GM12801 (cell line): ENCODE measurements around the gene NSD2.

Experiments used
- TF ChIP-seq, protein P1 (sequence below): IDR thresholded peaks from one replicate; pipeline ENCODE4 v1.5.1; 2011; ENCODE audit warnings: control low read depth; ENCODE audit not compliant: insufficient read length; ENCODE audit errors: extremely low read depth

Gene NSD2

DNA sequence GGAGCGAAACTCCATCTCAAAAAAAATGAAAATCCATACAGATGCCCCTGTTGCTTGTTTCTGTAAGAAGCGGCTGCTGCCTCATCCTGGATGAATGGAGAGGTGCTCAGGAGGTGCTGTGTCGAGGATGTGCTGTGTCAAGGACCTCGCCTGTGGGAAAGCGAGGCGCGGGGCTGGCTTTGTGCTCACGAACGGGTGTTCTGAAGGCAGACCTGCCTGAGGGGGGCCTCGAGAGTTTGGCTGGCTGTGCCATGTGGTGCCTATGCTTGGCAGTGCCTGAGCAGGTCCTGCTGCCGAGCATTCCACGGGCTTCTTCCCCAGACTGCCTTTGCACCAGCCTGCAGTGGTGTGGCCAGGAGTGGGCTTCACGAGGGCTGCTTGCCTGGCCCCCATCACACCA is 61.5 kb downstream of the NSD2 start:
- TF ChIP-seq, protein P1, sequence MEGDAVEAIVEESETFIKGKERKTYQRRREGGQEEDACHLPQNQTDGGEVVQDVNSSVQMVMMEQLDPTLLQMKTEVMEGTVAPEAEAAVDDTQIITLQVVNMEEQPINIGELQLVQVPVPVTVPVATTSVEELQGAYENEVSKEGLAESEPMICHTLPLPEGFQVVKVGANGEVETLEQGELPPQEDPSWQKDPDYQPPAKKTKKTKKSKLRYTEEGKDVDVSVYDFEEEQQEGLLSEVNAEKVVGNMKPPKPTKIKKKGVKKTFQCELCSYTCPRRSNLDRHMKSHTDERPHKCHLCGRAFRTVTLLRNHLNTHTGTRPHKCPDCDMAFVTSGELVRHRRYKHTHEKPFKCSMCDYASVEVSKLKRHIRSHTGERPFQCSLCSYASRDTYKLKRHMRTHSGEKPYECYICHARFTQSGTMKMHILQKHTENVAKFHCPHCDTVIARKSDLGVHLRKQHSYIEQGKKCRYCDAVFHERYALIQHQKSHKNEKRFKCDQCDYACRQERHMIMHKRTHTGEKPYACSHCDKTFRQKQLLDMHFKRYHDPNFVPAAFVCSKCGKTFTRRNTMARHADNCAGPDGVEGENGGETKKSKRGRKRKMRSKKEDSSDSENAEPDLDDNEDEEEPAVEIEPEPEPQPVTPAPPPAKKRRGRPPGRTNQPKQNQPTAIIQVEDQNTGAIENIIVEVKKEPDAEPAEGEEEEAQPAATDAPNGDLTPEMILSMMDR, result no peak

DNA sequence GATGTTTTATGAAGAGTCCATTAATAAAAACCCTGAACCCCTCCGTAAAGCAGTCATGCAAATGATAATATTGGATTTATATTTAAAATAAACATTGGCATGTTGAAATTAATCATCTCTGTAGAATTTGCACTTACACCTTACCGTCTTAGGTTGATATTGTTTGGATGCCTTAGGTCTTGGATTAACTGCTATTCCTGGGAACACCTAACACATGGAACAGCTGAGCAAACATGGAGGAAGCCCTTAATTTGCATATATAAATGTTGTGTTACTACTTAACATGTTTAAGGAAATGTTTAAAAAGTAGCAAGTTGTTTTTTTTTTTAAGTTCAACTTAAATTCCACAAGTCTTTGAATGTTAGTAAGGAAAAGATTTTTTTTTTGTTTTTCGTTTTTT is 62.5 kb downstream of the NSD2 start:
- TF ChIP-seq, protein P1, result no peak

- TF ChIP-seq, protein P1, result no peak
Observed at GRCh38 chr4:1937550-1937949, 66.4 kb downstream of the NSD2 start.

GRCh38 chr4:1938027-1938426 is 66.8 kb downstream of the NSD2 start:
- TF ChIP-seq, protein P1, result no peak

DNA sequence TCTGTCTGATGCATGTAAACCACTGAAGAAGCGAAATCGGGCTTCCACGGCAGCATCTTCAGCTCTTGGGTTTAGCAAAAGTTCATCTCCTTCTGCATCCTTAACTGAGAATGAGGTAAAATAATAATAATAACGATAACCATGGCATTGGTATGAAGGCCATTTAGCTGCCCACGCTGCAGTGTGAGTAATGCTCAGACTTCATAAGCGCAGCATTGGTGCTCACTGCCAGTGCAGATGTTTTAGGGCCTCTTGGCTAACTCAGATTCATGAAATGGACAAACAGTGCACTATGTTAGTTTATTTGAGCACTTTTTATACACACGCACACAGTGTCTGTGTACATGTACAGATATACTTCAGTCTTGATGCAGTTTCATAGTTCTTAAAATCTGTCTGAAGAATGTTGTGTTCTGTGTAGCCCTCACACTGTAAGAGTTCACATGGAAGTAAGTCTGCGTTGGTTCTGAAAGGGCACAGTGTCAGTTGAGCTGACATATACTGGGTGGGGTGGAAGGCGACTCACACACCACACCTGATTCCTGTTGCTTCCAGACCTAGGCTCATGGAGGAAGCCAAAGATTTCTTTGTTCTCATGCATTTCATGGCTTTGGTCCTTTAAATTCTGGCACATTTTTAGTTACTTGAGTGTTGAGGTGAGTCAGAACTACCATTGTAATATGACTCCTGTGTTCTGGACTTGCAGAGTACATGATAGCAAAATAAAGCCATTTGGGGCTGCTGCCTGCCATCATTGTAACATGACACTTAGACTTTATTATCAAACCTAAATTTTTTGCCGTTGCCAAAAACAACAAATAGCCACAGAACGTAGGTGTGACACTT is 68.7 kb downstream of the NSD2 start:
- TF ChIP-seq, protein P1, result no peak

GRCh38 chr4:1940566-1940965 is 69.4 kb downstream of the NSD2 start:
- TF ChIP-seq, protein P1, result no peak

GRCh38 chr4:1943928-1944327 is 72.7 kb downstream of the NSD2 start:
- TF ChIP-seq, protein P1, result no peak
